Stimulated activated naive CD8-positive, alpha-beta T cell treated with anti-CD3 and anti-CD28 coated beads, Interleukin-15, Interleukin-2, amounts not matched to agents 100 ng/mL and 50 ng/mL, for 24 hours (primary cell): ENCODE measurements around the gene VWA3B.

Source experiments
- H3K27ac Mint-ChIP-seq: one replicate; pipeline ENCODE4 v1.8.0; 2021; ENCODE audit warnings: mild to moderate bottlenecking, mixed read lengths
- H3K27me3 Mint-ChIP-seq: one replicate; pipeline ENCODE4 v1.8.0; 2021; ENCODE audit warnings: mixed read lengths
- H3K36me3 Mint-ChIP-seq: one replicate; pipeline ENCODE4 v1.8.0; 2021; ENCODE audit warnings: low read depth, mixed read lengths
- H3K4me1 Mint-ChIP-seq: one replicate; pipeline ENCODE4 v1.8.0; 2021; ENCODE audit warnings: low read depth, mixed read lengths
- H3K4me3 Mint-ChIP-seq: one replicate; pipeline ENCODE4 v1.8.0; 2021; ENCODE audit warnings: mild to moderate bottlenecking, mixed read lengths
- H3K9me3 Mint-ChIP-seq: one replicate; pipeline ENCODE4 v1.8.0; 2021; ENCODE audit warnings: mixed read lengths

The VWA3B gene

GRCh38 chr2:98212092-98213000, 125.4 kb downstream of the VWA3B start:
- H3K27me3 Mint-ChIP-seq = peaks cover 69% of the 10 kb centered on the region
- H3K27ac Mint-ChIP-seq = no peak overlapping the region
- H3K4me3 Mint-ChIP-seq = no peak overlapping the region
- no peaks in the 10 kb centered on the region for H3K36me3 Mint-ChIP-seq
- H3K4me1 Mint-ChIP-seq = no peaks in the 10 kb centered on the region
- H3K9me3 Mint-ChIP-seq = no peaks in the 10 kb centered on the region

GRCh38 chr2:98216616-98217015, 129.6 kb downstream of the VWA3B start:
- peaks cover 64% of the 10 kb centered on the region for H3K27me3 Mint-ChIP-seq
- no peak overlapping the region for H3K4me3 Mint-ChIP-seq
- no peak overlapping the region for H3K27ac Mint-ChIP-seq
- no peaks in the 10 kb centered on the region for H3K36me3 Mint-ChIP-seq
- no peaks in the 10 kb centered on the region for H3K4me1 Mint-ChIP-seq
- peaks cover 16% of the 10 kb centered on the region for H3K9me3 Mint-ChIP-seq

GRCh38 chr2:98219152-98219551, 132.2 kb downstream of the VWA3B start:
- Mint-ChIP-seq H3K27ac (no peak overlapping the region), H3K36me3 (no peaks in the 10 kb centered on the region)

GRCh38 chr2:98233941-98234340, 147.0 kb downstream of the VWA3B start:
- Mint-ChIP-seq H3K4me3 (no peak overlapping the region), H3K9me3 (no peaks in the 10 kb centered on the region), H3K4me1 (no peaks in the 10 kb centered on the region), H3K27ac (no peak overlapping the region), H3K36me3 (no peaks in the 10 kb centered on the region), H3K27me3 (peaks cover 29% of the 10 kb centered on the region)

More at GRCh38 chr2:98219152-98219551, 132.2 kb downstream of the VWA3B start:
- H3K9me3 Mint-ChIP-seq = peaks cover 16% of the 10 kb centered on the region
- no peaks in the 10 kb centered on the region for H3K4me1 Mint-ChIP-seq
- H3K4me3 Mint-ChIP-seq = no peak overlapping the region
- H3K27me3 Mint-ChIP-seq = peaks cover 60% of the 10 kb centered on the region

- Mint-ChIP-seq H3K4me1 (no peaks in the 10 kb centered on the region), H3K36me3 (no peaks in the 10 kb centered on the region), H3K4me3 (no peak overlapping the region), H3K27ac (no peak overlapping the region), H3K27me3 (peaks cover 28% of the 10 kb centered on the region), H3K9me3 (no peaks in the 10 kb centered on the region)
Observed at GRCh38 chr2:98234776-98235175, 147.8 kb downstream of the VWA3B start.

- no peaks in the 10 kb centered on the region for H3K9me3 Mint-ChIP-seq
- H3K27me3 Mint-ChIP-seq = peaks cover 31% of the 10 kb centered on the region
- H3K36me3 Mint-ChIP-seq = no peaks in the 10 kb centered on the region
- H3K4me3 Mint-ChIP-seq = no peak overlapping the region
- H3K4me1 Mint-ChIP-seq = no peaks in the 10 kb centered on the region
- H3K27ac Mint-ChIP-seq = no peak overlapping the region
Observed at GRCh38 chr2:98236935-98237334, 150.0 kb downstream of the VWA3B start.

- Mint-ChIP-seq H3K4me3 (no peak overlapping the region), H3K9me3 (no peaks in the 10 kb centered on the region), H3K4me1 (no peaks in the 10 kb centered on the region), H3K36me3 (no peaks in the 10 kb centered on the region), H3K27me3 (peaks cover 43% of the 10 kb centered on the region), H3K27ac (no peak overlapping the region)
Observed at GRCh38 chr2:98240786-98241398, 153.9 kb downstream of the VWA3B start.

GRCh38 chr2:98241592-98241991, 154.6 kb downstream of the VWA3B start:
- Mint-ChIP-seq H3K4me1 (no peaks in the 10 kb centered on the region), H3K36me3 (no peaks in the 10 kb centered on the region), H3K27ac (no peak overlapping the region), H3K4me3 (no peak overlapping the region), H3K9me3 (no peaks in the 10 kb centered on the region), H3K27me3 (peaks cover 38% of the 10 kb centered on the region)

GRCh38 chr2:98242003-98242402, 155.0 kb downstream of the VWA3B start:
- Mint-ChIP-seq H3K4me3 (no peak overlapping the region), H3K36me3 (no peaks in the 10 kb centered on the region), H3K27me3 (peaks cover 37% of the 10 kb centered on the region), H3K4me1 (no peaks in the 10 kb centered on the region), H3K9me3 (no peaks in the 10 kb centered on the region), H3K27ac (no peak overlapping the region)

- no peak overlapping the region for H3K27ac Mint-ChIP-seq
- peaks cover 34% of the 10 kb centered on the region for H3K27me3 Mint-ChIP-seq
- no peaks in the 10 kb centered on the region for H3K36me3 Mint-ChIP-seq
- H3K4me3 Mint-ChIP-seq = no peak overlapping the region
- peaks cover 14% of the 10 kb centered on the region for H3K9me3 Mint-ChIP-seq
- H3K4me1 Mint-ChIP-seq = no peaks in the 10 kb centered on the region
Observed at GRCh38 chr2:98245491-98245890, 158.5 kb downstream of the VWA3B start.

- Mint-ChIP-seq H3K4me1 (no peaks in the 10 kb centered on the region), H3K27me3 (peaks cover 27% of the 10 kb centered on the region), H3K36me3 (no peaks in the 10 kb centered on the region), H3K9me3 (peaks cover 14% of the 10 kb centered on the region), H3K27ac (no peak overlapping the region), H3K4me3 (no peak overlapping the region)
Observed at GRCh38 chr2:98247383-98247782, 160.4 kb downstream of the VWA3B start.

GRCh38 chr2:98252038-98252773, 165.2 kb downstream of the VWA3B start:
- H3K4me1 Mint-ChIP-seq = no peaks in the 10 kb centered on the region
- peaks cover 21% of the 10 kb centered on the region for H3K27me3 Mint-ChIP-seq
- peaks cover 12% of the 10 kb centered on the region for H3K9me3 Mint-ChIP-seq
- H3K4me3 Mint-ChIP-seq = no peak overlapping the region
- H3K36me3 Mint-ChIP-seq = no peaks in the 10 kb centered on the region
- no peak overlapping the region for H3K27ac Mint-ChIP-seq

GRCh38 chr2:98253461-98254070, 166.6 kb downstream of the VWA3B start:
- H3K27me3 Mint-ChIP-seq = peaks cover 15% of the 10 kb centered on the region
- no peaks in the 10 kb centered on the region for H3K36me3 Mint-ChIP-seq
- H3K4me3 Mint-ChIP-seq = no peak overlapping the region
- peaks cover 2% of the 10 kb centered on the region for H3K9me3 Mint-ChIP-seq
- no peaks in the 10 kb centered on the region for H3K4me1 Mint-ChIP-seq
- no peak overlapping the region for H3K27ac Mint-ChIP-seq

GRCh38 chr2:98254504-98255059, 167.6 kb downstream of the VWA3B start:
- Mint-ChIP-seq H3K4me3 (no peak overlapping the region), H3K27me3 (peaks cover 15% of the 10 kb centered on the region), H3K27ac (no peak overlapping the region), H3K9me3 (no peaks in the 10 kb centered on the region), H3K36me3 (no peaks in the 10 kb centered on the region), H3K4me1 (no peaks in the 10 kb centered on the region)
